GM06990 (cell line): ENCODE results near the gene ATP10A.

Experiments used
- DNase-seq: peaks from one replicate; pipeline ENCODE4 v3.0.0-alpha.2; 2011; ENCODE audit not compliant: insufficient read length; ENCODE audit errors: extremely low read depth
- H3K27me3 ChIP-seq: replicated peaks from 2 replicates; pipeline ENCODE4 v1.6.0; 2011; ENCODE audit warnings: low read length; ENCODE audit not compliant: control insufficient read depth, insufficient read depth
- H3K36me3 ChIP-seq: 2 replicates; pipeline ENCODE4 v1.5.1; 2011; ENCODE audit warnings: low read length; ENCODE audit not compliant: control insufficient read depth, insufficient read depth
- H3K4me3 ChIP-seq: replicated peaks from 2 replicates; pipeline ENCODE4 v1.5.1; 2011; ENCODE audit warnings: low read depth, mild to moderate bottlenecking, control low read depth, low read length
- CTCF ChIP-seq: IDR thresholded peaks from 2 replicates; pipeline ENCODE4 v1.5.1; 2011; ENCODE audit warnings: low read length, control low read depth, mild to moderate bottlenecking, inconsistent platforms; ENCODE audit not compliant: insufficient read depth, poor library complexity, severe bottlenecking

ATP10A gene

GRCh38 chr15:25905140-25905539, 42.0 kb upstream of the ATP10A start:
- DNase-seq, result no peak

GRCh38 chr15:25903024-25903581, 40.0 kb upstream of the ATP10A start:
- no peak overlapping the region for H3K4me3 ChIP-seq
- H3K27me3 ChIP-seq, result no peaks in the 10 kb centered on the region
- H3K36me3 ChIP-seq, result no peaks in the 10 kb centered on the region
- TF ChIP-seq CTCF, result no peak
- DNase-seq, result no peak

More at GRCh38 chr15:25905140-25905539, 42.0 kb upstream of the ATP10A start:
- Histone ChIP-seq H3K4me3 (no peak overlapping the region), H3K36me3 (no peaks in the 10 kb centered on the region), H3K27me3 (no peaks in the 10 kb centered on the region)
- no peak for TF ChIP-seq CTCF

GRCh38 chr15:25901811-25902605, 38.9 kb upstream of the ATP10A start:
- Histone ChIP-seq H3K36me3 (no peaks in the 10 kb centered on the region), H3K4me3 (no peak overlapping the region), H3K27me3 (no peaks in the 10 kb centered on the region)
- DNase-seq, result no peak
- TF ChIP-seq CTCF, result no peak

GRCh38 chr15:25900901-25901300, 37.8 kb upstream of the ATP10A start:
- no peak for DNase-seq
- TF ChIP-seq CTCF, result no peak

GRCh38 chr15:25900431-25900830, 37.3 kb upstream of the ATP10A start:
- no peak overlapping the region for H3K4me3 ChIP-seq
- DNase-seq, result no peak
- no peak for TF ChIP-seq CTCF
- no peaks in the 10 kb centered on the region for H3K36me3 ChIP-seq
- H3K27me3 ChIP-seq, result no peaks in the 10 kb centered on the region

More at GRCh38 chr15:25900901-25901300, 37.8 kb upstream of the ATP10A start:
- Histone ChIP-seq H3K27me3 (no peaks in the 10 kb centered on the region), H3K4me3 (no peak overlapping the region), H3K36me3 (no peaks in the 10 kb centered on the region)
